Ishikawa (cell line): Measurements from ENCODE around the gene SYNDIG1L.

ENCODE experiments used
- EP300 ChIP-seq: IDR thresholded peaks from 2 replicates; pipeline ENCODE4 v1.6.1; 2012; ENCODE audit warnings: borderline replicate concordance
- RAD21 ChIP-seq: IDR thresholded peaks from 2 replicates; pipeline ENCODE4 v1.6.1; 2012; ENCODE audit warnings: low read depth
- REST ChIP-seq: IDR thresholded peaks from 2 replicates; pipeline ENCODE4 v1.6.1; 2012; ENCODE audit warnings: low read depth, mild to moderate bottlenecking
- ZBTB7A ChIP-seq: IDR thresholded peaks from 2 replicates; pipeline ENCODE4 v1.6.1; 2012; ENCODE audit warnings: low read depth

GRCh38 chr14:74441113-74441512, 15.1 kb upstream of the SYNDIG1L start:
- TF ChIP-seq RAD21 = no peak
- TF ChIP-seq REST = no peak
- no peak for TF ChIP-seq EP300
- no peak for TF ChIP-seq ZBTB7A
